ENCODE measurements around the gene MYOD1.

The MYOD1 gene

DNA sequence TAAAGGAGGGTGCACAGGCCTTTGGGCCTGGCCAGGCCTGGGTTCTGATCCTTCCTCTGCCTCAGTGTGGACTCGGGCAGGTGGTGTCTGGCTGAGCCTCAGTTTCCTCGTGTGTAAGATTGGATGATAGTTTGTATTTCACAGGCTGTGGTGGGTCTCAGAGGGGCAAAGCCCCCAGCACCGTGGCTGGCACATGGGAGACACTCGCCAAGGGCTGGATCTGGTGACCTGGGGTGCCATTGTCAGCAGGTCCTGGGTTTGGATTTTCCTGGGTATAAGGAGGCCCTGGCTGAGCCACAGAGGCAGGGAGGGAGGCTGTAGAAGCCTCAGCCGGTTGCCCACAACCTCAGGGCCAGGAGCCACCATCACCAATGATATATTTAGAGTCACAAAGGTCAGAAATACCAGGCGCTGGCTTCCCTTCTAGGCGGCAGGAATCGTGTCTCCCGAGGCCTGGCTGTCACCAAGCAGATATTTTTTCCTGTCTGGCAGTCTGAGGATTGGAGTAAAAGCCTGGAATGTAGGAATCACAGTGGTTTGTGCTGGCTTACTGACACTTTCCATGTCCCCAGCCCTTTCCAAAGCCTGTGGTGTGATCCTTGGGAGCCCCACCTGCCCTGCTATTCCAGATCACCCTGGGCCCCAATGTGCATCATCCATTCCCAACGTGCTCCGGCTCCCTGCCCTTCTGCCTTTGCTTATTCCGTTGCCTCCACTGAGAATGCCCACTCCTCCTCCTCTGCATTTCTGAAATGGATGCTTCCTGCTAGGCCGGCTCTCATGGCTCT, 30.8 kb downstream of the MYOD1 start:
- DNase-seq (ENCODE audit: low read depth) = no peak

DNA sequence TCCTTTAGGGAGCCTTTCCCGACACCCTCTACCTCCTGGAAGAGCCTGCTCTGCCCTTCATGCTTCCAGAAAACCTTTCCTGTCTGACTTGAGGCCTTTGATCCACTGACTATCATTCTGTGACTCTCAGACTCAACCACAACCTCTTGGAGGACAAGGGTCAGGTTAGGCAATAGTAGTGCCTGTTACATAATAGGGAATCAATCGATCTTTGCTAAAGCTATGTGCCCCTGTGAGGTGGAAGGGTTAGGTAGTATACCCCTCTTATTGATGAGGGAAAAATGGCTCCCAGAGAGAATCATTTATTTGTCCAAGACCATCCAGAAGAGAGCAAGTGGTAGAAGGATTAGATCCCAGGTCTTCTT, 31.4 kb downstream of the MYOD1 start:
- no peak for DNase-seq (ENCODE audit: low read depth)

DNA sequence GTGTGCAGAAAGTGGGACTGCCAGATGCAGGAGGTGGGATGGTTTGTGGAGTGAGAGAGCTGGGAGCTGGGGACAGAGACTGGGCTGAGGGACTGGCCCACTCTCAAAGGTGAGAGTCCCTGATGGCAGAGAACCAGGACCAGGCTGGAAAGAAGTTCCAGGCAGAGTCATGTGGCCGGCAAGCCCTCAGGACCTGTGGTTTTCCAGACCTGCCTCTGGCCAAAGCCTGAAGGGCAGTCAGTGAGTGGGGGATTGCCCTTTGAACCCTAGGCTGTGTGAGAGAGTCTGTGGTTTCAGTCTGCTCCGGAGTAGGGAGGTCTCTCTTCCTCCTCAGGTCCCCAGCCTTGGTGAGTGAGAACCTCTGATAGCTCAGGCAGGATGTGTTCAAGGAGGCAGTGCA, 32.2 kb downstream of the MYOD1 start:
- DNase-seq (ENCODE audit: low read depth) = no peak

DNA sequence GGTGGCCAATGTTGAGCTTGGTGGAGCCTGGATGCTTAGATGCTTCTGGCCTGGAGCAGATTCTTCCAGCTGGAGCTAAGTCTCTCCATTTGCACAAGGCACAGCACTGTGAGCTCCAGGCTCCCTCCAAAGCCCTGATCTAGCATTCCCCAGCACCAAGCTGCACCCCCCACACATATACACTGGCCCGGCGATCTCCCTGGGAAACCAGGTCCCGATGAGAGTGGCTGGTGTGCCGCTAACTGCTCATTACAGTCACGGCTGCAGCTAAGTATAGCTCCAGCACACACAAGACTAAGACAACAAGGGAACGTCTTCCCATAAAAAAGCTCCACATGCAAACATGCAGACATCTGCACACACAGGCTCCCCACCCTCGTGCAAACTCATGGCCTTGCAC, 32.8 kb downstream of the MYOD1 start:
- no peak for DNase-seq (ENCODE audit: low read depth)

DNA sequence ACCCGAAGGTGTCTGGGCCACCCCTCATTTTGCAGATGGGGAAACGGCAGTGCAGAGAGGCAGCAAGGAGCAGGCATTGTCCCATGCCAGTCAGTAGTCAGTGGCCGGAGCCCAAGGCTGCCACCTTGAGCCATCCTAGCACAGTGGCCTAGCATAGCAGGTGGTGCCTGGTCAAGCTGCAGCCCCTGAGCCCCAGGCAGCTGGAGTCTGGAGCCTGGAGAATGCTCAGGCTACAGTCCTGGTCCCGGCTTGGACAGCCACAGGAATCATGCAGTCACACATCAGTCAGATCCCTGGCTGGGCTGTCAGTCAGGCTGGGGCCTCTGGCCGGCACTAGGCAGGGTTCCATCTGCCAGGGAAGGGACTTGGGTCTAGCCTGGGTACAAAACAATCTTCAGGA, 33.8 kb downstream of the MYOD1 start:
- no peak for DNase-seq (ENCODE audit: low read depth)

DNA sequence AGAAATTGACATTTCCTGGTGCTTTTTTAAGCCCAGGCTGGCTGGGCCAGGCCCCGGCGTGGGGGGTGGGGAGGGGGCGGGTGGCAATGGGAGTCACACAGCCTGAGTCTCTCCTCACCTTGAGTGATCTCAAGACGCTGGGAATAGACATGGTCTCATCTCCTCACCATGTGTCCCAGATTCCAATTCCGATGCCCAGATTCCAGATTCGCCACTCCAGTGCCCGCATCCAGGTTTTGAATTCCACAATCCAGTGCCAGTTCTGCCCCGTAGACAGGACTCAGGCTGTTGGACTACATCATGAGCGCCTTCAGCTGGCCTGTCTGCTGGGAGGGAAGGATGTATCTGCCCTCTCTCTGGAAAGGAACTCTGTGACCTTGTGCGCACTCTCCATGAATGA, 34.3 kb downstream of the MYOD1 start:
- no peak for DNase-seq (ENCODE audit: low read depth)

DNA sequence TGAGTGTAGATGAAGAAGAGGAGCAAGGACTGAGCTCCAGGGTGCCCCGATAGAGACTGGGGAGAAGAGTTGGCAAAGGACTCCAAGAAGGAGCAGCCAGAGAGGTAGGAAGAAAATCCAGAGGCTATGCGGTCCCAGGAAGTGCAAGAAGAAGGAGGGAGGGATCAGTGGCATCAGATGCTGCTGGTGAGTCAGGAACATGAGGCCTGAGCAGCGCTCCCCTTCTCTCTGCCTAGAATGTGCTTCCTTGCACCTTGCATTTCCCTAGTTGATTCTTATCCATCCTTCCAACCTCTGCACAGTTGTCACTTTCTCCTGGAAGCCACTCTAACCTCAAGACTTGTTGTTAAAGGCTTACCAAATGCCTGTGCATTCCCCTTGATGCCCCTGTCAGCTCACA, 36.5 kb downstream of the MYOD1 start:
- no peak for DNase-seq (ENCODE audit: low read depth)

DNA sequence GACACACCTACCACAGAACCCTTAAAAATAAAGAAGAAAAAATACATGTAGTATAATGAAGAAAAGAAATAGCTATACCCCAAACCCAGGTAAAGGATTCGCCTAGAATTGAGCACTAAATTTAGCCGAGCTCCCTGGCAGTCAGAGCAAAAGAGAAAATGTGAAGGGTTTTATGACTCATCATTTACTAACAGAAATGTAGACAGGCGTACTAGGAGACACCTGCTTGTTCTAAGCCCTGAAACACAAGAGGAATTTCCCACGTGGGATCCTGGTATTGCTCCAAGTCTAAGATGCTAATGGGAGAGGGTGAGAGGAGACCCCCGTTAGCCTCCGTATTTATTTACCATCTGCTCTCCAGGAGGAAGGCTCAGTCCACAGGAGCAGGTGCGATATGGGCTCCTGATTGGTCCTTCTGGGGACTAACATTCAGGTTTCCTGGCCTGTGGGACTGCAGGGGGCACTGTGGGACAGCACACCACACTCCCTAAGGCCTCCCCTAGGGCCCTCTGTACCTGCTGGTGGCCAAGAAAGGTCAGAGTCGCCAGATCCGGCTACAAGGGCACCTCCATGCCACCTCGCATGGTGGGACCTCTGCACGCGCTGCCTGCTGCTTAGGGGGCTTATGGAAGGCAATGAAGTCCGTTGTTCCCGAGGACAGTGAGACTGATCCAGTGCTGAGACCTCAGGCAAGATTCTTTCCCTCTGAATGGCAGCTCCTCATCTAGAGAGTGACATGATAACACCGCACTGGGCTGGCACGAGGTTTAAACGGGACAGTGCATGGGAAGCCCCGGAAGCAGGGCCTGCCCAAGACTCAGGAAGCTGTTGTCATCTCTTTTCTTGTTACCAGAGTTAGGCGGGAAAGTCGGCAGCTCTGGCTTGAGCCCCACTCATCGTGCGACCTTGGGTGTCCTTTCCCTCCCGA, 41.0 kb downstream of the MYOD1 start:
- DNase-seq (ENCODE audit: low read depth) = no peak

DNA sequence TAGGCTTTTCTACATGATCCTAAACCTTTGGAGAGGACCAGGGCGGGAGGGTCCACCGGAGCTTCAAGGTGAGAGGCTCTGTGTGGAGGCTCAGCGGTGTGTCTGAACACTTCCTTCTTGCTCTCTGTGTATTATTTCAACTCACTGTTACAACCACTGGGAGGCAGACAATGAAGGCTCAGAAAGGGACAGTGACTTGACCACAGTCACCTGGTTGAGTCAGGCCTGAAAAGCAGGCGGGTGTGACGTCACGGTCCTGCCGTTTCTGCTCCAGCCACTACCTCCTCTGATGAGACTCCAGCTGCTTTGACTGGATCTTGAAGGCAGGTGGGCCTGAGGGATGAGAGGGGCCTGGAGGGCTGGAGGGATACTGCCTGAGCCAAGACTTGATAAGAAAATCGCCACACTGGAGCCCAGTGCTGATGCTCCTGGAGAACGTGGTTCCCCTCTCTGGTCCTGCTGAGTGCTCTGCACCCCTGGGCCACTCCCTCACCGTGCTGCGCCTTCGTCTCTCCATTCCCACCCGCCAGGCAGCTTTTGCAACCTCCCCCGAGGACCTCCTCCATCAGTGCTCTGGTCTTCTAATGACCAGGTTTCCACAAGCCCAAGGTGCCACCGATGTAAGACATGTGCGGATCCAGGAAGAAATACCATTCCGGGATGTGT, 43.1 kb downstream of the MYOD1 start:
- DNase-seq (ENCODE audit: low read depth) = no peak

DNA sequence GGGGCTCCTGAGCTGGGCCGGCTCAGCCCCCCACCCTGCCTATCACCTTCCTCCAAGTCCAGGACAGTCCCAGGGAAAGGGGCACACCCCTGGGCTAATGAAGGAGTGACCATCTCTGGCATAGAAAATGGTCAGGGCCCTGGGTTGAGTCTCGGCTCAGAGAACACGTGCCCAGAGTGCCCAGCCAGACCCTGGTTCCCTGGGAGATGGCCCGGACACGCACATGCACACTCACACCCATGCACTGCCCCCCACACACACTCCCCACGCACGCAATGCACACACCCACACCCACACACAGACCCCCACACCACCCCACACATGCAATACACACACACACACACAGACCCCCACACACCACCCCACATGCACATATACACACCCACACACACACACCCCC, 43.9 kb downstream of the MYOD1 start:
- DNase-seq (ENCODE audit: low read depth) = no peak

DNA sequence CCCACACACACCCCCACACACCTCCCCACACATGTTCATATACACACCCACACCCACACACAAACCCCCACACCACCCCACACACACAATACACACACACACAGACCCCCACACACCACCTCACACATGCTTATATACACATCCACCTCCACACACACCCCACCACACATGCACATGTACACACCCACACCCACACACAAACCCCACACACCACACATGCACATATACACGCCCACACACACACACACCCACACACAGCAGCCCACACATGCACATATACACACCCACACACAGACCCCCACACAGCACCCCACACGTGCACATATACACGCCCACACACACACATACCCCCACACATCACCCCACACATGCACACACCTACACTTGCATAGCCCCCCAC, 44.3 kb downstream of the MYOD1 start:
- no peak for DNase-seq (ENCODE audit: low read depth)

DNA sequence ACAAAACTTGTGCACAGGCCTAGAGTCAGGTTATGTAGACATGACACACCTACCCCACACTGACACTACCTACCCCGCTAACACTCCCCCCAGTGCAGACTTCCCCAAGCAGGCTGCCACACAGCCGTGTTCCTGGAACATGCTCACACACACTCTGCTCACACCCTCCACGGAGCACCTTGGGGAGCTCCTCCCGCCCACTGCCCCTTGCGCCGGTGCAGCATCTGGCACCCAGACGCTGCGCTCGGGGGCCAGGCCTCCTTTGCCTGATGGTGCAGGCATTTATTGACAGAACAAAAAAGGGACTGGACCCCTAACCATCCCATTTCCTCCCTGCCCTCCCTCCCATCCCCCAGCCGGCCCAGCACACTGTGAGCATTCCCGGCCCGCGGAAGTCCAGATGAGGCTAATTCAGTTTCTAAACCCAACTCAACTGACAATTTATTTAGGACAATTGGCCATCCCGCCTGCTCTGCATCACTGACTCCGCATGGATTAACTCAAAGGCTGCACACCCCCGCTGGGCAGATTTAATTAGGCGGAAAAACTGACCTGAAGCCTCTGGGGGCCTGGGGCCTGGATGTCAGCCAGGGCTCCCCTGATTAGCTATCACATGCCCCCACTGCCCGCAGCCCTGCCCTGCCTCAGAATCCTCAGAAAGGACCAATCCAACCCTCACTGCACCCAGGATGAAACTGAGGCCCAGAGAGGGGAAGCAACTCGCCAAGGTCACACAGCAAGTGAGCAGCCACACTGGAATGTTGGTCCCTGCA, 45.3 kb downstream of the MYOD1 start:
- no peak for DNase-seq (ENCODE audit: low read depth)

DNA sequence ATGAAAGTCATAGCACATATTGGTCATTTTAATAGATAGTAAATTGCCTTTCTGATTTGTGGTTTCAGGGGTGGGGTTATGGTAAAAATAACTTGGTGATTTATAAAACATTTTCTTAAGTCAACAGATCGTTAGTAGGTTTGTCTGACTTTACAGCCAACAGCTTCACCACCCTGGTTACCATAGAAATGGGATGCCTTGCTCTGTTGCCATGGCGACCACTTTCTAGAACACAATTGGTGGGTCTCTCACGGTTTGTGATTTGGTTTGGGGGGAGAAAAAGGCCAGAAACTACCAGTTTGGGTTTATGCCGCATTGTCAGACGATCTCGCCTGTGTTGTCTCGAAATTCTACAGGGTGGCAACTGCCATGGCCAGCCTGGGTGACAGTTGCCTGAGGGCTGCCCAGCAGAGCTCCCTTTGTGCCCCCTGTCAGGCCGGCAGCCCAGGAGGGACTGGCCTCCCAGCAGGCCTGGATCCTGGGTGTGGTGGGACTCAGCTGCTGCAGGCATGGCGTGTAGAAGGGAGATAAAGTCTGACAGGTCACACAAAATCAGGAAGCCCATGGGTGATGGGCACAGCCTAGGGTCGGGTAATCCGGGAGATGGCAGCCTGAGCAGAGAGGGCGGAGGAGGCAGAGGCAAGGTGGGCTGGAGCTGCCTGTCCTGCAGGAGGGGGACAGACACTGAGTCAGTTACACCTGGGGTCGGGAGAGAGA, 46.1 kb downstream of the MYOD1 start:
- no peak for DNase-seq (ENCODE audit: low read depth)

DNA sequence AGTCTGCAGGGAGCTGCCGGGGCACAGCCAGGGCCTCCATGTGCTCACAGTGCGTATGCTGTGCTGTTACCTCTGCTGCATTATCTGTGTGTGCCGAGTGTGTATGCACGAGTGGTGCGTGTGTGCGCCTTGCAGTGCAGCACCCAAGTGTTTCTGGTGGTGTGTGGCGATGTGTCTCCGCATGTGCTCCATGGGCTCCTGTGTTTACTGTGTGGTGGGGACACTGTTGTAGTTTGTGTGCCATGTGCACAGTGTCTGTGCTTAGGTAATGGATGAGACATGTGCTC, 46.6 kb downstream of the MYOD1 start:
- no peak for DNase-seq (ENCODE audit: low read depth)

DNA sequence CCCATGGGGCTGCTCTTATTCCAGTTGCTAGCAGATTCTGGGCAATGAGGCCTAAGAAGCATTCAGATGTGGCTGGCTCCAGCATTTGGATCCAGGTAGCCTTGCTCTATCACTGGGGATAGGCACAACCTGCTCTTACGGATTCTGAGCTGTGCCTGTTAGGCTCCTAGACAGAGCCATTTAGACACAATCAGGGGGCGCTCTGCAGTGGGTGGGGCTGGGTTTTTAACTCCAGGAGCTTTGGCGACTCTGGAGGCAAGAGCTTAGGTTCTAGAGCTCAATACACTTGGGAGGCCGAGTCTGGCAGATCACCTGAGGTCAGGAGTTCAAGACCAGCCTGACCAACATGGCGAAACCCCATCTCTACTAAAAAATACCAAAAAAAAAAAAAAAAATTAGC, 47.2 kb downstream of the MYOD1 start:
- DNase-seq (ENCODE audit: low read depth) = no peak

DNA sequence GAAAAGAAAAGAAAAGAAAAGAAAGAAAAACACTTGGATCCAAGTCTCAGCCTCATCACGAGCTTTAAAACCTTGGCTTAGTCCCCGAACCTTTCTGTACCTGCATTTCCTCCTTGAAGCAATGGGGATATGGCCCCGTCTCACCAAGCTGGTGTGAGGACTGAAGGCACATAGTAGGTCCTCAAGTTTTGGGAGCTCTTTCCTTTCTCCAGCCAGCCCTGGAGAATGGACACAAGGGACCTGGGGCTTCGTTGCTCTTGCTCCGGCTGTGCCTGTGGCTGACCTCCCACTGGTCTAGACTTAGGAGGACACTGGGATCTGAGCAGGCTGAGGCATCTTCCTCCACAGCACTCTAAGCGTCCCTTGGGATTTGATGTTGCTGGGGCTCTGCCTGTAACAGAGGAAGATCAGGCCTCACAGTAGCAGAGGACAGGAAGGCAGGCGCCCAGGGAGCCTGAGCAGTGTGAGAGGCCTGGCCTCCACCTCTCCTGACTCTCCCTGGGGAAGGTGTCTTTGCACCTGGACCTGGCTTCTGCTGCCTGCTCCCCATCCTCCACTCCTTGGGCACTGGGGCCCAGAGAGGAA, 48.0 kb downstream of the MYOD1 start:
- DNase-seq (ENCODE audit: low read depth) = no peak

DNA sequence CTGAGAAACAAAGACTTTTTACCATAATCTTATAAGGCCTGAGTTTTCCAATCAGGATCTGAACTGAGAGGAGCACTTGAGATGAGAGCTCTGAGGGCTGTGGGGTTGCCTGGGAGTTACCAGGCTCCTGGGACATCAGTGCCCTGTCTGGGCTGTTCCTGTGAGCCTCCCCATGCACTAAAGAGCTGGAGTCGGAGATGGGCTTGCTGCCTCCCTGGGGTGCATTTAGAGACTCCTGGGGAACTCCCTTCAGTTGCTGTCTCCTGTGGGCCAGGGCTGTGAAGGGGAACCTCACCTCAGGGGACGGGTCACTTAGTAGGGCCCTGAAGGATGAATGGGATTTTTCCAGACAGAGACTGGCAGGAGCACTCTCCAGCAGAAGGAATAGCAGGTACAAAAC, 48.5 kb downstream of the MYOD1 start:
- DNase-seq (ENCODE audit: low read depth) = no peak

DNA sequence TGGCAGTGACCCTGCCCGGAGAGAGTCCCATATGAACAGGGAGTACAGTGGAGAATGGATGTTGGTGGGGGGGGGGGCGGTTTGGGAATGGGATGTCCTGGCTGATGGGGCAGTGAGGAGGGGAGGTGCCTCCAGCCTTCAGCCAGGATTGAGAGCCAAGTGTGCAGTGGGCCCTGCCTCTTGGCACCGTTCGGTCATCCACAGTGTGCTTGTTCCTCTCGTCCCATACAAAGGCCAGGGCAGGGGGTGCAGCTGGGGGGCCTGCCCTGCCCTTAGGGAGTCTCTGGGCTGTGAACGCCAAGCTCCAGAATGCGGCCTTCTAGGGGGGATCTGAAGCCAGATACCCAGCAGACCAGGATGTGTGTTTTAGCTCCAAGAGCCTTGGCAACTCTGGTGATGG, 49.2 kb downstream of the MYOD1 start:
- no peak for DNase-seq (ENCODE audit: low read depth)

DNA sequence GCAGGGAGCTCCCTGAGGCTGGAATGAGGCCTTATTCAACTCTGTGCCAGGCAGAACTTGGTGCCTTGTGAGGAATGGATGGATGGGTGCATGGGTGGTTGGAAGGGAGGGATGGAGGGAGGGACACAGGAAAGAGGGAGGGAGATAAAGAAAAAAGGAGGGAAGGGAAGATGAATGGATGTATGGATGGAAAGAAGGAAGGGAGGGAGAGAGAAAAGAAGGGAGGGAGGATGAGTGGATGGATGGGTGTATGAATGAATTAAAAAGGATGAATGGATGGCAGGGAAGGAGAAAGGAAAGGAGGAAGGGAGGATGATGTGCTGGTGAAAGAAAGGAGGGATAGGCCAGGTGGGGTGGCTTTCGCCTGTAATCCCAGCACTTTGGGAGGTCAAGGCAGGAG, 49.8 kb downstream of the MYOD1 start:
- DNase-seq (ENCODE audit: low read depth) = no peak

DNA sequence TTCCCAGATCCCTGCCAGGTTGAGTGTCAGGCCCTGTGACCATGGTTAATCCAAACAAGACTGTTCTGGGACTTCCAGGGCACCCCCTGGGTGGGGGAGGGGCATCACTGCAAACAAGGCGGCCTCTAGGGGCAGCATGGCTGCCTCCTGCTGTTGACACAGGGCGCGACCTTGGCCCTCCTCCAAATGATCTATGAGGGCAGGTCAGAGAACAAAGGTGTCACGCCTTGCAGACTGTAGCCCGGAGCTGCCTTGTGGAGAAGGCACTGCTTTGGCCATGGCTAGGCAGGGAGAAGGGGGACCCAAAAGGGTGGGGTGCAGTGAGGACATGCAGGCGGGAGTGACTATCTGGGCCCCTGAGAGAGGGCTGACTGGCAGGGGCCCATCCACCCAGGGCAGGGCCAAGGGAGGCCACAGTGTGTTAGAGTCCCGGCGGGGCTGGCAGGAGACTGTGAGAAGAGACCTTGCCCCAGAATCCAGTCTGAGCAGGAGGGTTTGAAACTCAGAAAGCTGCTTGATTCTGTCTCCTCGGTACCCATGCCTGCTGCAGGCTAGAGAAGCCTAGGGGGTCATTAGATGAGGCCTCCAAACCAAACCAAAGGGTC, 50.8 kb downstream of the MYOD1 start:
- no peak for DNase-seq (ENCODE audit: low read depth)

DNA sequence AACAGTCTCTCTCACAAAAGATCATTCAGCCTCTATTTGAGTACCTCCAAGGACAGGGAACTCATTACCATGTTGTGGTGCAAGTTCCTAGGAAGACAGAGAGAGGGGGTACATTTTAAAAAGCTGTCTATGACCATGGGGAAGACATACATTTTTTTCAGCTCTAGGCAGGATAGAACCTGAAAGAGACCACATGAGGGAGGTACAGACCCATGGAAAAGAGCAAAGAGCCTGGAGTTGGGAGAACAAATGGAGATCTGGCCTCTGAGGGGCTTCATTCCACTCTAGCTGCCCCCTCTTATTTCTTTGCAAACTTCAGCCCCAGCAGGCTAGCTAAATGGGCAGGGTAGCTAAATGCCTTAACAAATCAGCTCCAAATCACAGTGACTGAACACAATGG, 51.5 kb downstream of the MYOD1 start:
- DNase-seq (ENCODE audit: low read depth) = no peak
